BLaER1 treated with 17β-estradiol and CSF1 and Interleukin-3, amounts not matched to agents 10 nM and 100 nM (cell line): ENCODE results near the gene PACSIN3.

ENCODE experiments used
- H3K27ac ChIP-seq, 11 experiments: shearing (Covaris generic); formaldehyde crosslinking; 2 replicates each; pipeline ENCODE4 v1.8.1; 2022
- H3K27me3 ChIP-seq, 11 experiments: shearing (Covaris generic); formaldehyde crosslinking; 2 replicates each; pipeline ENCODE4 v1.8.1; 2022
- H3K36me3 ChIP-seq, 11 experiments: shearing (Covaris generic); formaldehyde crosslinking; 2 replicates each; pipeline ENCODE4 v1.8.1; 2022
- H3K4me1 ChIP-seq, 10 experiments: shearing (Covaris generic); formaldehyde crosslinking; 2 replicates each; pipeline ENCODE4 v1.8.1; 2022
- H3K4me2 ChIP-seq, 11 experiments: shearing (Covaris generic); formaldehyde crosslinking; 2 replicates each; pipeline ENCODE4 v1.8.1; 2022
- H3K4me3 ChIP-seq, 10 experiments: shearing (Covaris generic); formaldehyde crosslinking; 2 replicates each; pipeline ENCODE4 v1.8.1; 2022
- H3K9ac ChIP-seq, 11 experiments: shearing (Covaris generic); formaldehyde crosslinking; 2 replicates each; pipeline ENCODE4 v1.8.1; 2022
- H3K9me3 ChIP-seq, 11 experiments: shearing (Covaris generic); formaldehyde crosslinking; replicated peaks in 1 of 11; 2 replicates each; pipeline ENCODE4 v1.8.1; 2022
- H4K20me1 ChIP-seq, 11 experiments: shearing (Covaris generic); formaldehyde crosslinking; 2 replicates each; pipeline ENCODE4 v1.8.1; 2022
- Cebpa-rat ChIP-seq, 11 experiments: shearing (Covaris generic); IDR thresholded peaks; 2 replicates each; pipeline ENCODE4 v1.8.1; 2022

Gene PACSIN3

GRCh38 chr11:47186700-47187695, 764 bp upstream of the PACSIN3 start:
- Histone ChIP-seq H3K27me3 (peaks cover 0 to 7% (median 0%) of the 10 kb centered on the region in 11 experiments; a peak in 3 of 22 replicates), H3K9me3 (no peaks in the 10 kb centered on the region), H3K4me2 (peak overlapping the region; percentile 80 to 100 (median 97)), H3K4me3 (peak overlapping the region; percentile 64 to 83 (median 76)), H3K9ac (peak overlapping the region; percentile 45 to 91 (median 85); a peak in 21 of 22 replicates), H3K36me3 (peaks cover 0 to 11% (median 5%) of the 10 kb centered on the region in 11 experiments; a peak in 5 of 22 replicates), H4K20me1 (peaks cover 0 to 22% (median 0%) of the 10 kb centered on the region in 11 experiments; a peak in 7 of 22 replicates), H3K27ac (peak overlapping the region in 9 of 11 experiments; percentile 31 to 84 (median 81); a peak in 18 of 22 replicates), H3K4me1 (peaks cover 33 to 64% (median 53%) of the 10 kb centered on the region in 10 experiments)
- TF ChIP-seq Cebpa-rat (IDR thresholded peaks at IDR 0.05): no peak

- H3K36me3 ChIP-seq: peaks cover 0 to 18% (median 7%) of the 10 kb centered on the region in 11 experiments; a peak in 11 of 22 replicates
- H3K4me3 ChIP-seq: peak overlapping the region; percentile 64 to 83 (median 76)
- TF ChIP-seq Cebpa-rat (IDR thresholded peaks at IDR 0.05): no peak
- H4K20me1 ChIP-seq: peaks cover 0 to 22% (median 0%) of the 10 kb centered on the region in 11 experiments; a peak in 7 of 22 replicates
- H3K27ac ChIP-seq: peak overlapping the region; percentile 9 to 84 (median 80); a peak in 21 of 22 replicates
- no peaks in the 10 kb centered on the region for H3K9me3 ChIP-seq
- peak overlapping the region; percentile 74 to 91 (median 85) for H3K9ac ChIP-seq
- peaks cover 33 to 64% (median 53%) of the 10 kb centered on the region in 10 experiments for H3K4me1 ChIP-seq
- H3K27me3 ChIP-seq: peaks cover 0 to 7% (median 0%) of the 10 kb centered on the region in 11 experiments; a peak in 3 of 22 replicates
- H3K4me2 ChIP-seq: peak overlapping the region; percentile 80 to 100 (median 97)
Observed at GRCh38 chr11:47185305-47186075, 744 bp downstream of the PACSIN3 start.

GRCh38 chr11:47184711-47185304, 1.4 kb downstream of the PACSIN3 start:
- Histone ChIP-seq H3K27ac (peak overlapping the region in 9 of 11 experiments; percentile 57 to 84 (median 81); a peak in 17 of 22 replicates), H3K9me3 (no peaks in the 10 kb centered on the region), H3K4me3 (peak overlapping the region; percentile 64 to 83 (median 76)), H3K4me1 (peaks cover 33 to 66% (median 53%) of the 10 kb centered on the region in 10 experiments), H3K4me2 (peak overlapping the region; percentile 80 to 100 (median 97)), H3K9ac (peak overlapping the region; percentile 74 to 91 (median 85); a peak in 19 of 22 replicates), H3K27me3 (peaks cover 0 to 7% (median 0%) of the 10 kb centered on the region in 11 experiments; a peak in 3 of 22 replicates), H3K36me3 (peaks cover 0 to 24% (median 14%) of the 10 kb centered on the region in 11 experiments; a peak in 13 of 22 replicates), H4K20me1 (peaks cover 0 to 22% (median 0%) of the 10 kb centered on the region in 11 experiments; a peak in 7 of 22 replicates)
- no peak for TF ChIP-seq Cebpa-rat (IDR thresholded peaks at IDR 0.05)

GRCh38 chr11:47183969-47184368, 2.3 kb downstream of the PACSIN3 start:
- Histone ChIP-seq H3K4me2 (peak overlapping the region; percentile 80 to 100 (median 97)), H3K9ac (peak overlapping the region in 10 of 11 experiments; percentile 19 to 91 (median 85); a peak in 16 of 22 replicates), H3K9me3 (no peaks in the 10 kb centered on the region), H3K4me3 (peak overlapping the region in 5 of 10 experiments; percentile 1 to 82 (median 80); a peak in 3 of 20 replicates), H3K27me3 (peaks cover 0 to 7% (median 0%) of the 10 kb centered on the region in 11 experiments; a peak in 3 of 22 replicates), H3K4me1 (peaks cover 35 to 68% (median 54%) of the 10 kb centered on the region in 10 experiments), H4K20me1 (peaks cover 0 to 22% (median 0%) of the 10 kb centered on the region in 11 experiments; a peak in 7 of 22 replicates), H3K36me3 (peaks cover 0 to 30% (median 20%) of the 10 kb centered on the region in 11 experiments; a peak in 14 of 22 replicates), H3K27ac (peak overlapping the region in 9 of 11 experiments; percentile 57 to 84 (median 81); a peak in 16 of 22 replicates)
- no peak for TF ChIP-seq Cebpa-rat (IDR thresholded peaks at IDR 0.05)

- Histone ChIP-seq H3K9ac (peak overlapping the region in 9 of 11 experiments; percentile 42 to 91 (median 85); a peak in 12 of 22 replicates), H3K4me1 (peaks cover 42 to 70% (median 56%) of the 10 kb centered on the region in 10 experiments), H3K9me3 (no peaks in the 10 kb centered on the region), H3K4me3 (0 out of 20 replicates have a peak overlapping the region, but pooled peaks of 1 of the 10 experiments have one; percentile 1), H3K27me3 (peaks cover 0 to 7% (median 0%) of the 10 kb centered on the region in 11 experiments; a peak in 3 of 22 replicates), H3K4me2 (peak overlapping the region; percentile 80 to 100 (median 97)), H3K27ac (peak overlapping the region in 9 of 11 experiments; percentile 57 to 84 (median 81); a peak in 14 of 22 replicates), H4K20me1 (peaks cover 0 to 22% (median 0%) of the 10 kb centered on the region in 11 experiments; a peak in 7 of 22 replicates), H3K36me3 (peaks cover 0 to 34% (median 22%) of the 10 kb centered on the region in 11 experiments; a peak in 14 of 22 replicates)
- no peak for TF ChIP-seq Cebpa-rat (IDR thresholded peaks at IDR 0.05)
Observed at GRCh38 chr11:47183031-47183856, 3.0 kb downstream of the PACSIN3 start.

GRCh38 chr11:47182380-47182779, 3.9 kb downstream of the PACSIN3 start:
- Histone ChIP-seq H3K27ac (peak overlapping the region in 1 of 11 experiments; percentile 6; a peak in 1 of 22 replicates), H3K4me1 (peaks cover 47 to 69% (median 56%) of the 10 kb centered on the region in 10 experiments), H3K4me2 (no peak overlapping the region), H3K9ac (peak overlapping the region in 3 of 11 experiments; percentile 18 to 32 (median 27); a peak in 2 of 22 replicates), H4K20me1 (peaks cover 0 to 22% (median 0%) of the 10 kb centered on the region in 11 experiments; a peak in 7 of 22 replicates), H3K9me3 (no peaks in the 10 kb centered on the region), H3K36me3 (peaks cover 0 to 34% (median 22%) of the 10 kb centered on the region in 11 experiments; a peak in 14 of 22 replicates), H3K4me3 (no peak overlapping the region), H3K27me3 (peaks cover 0 to 7% (median 0%) of the 10 kb centered on the region in 11 experiments; a peak in 1 of 22 replicates)
- TF ChIP-seq Cebpa-rat (IDR thresholded peaks at IDR 0.05): no peak
